GM19463 (cell line): Measurements from ENCODE around the gene ERICH4.
A peak's percentile ranks its signal among the peaks of the same experiment; 100 is the strongest.
"Not testable (repeated sequence)": the region's sequence is repeated elsewhere in the genome, so short reads cannot be mapped to it uniquely, and the experiment has no call there.

Source experiments
- ATAC-seq: cut with Tn5 transposase; IDR thresholded peaks from one replicate; pipeline ENCODE4 v1.9.1; 2021; ENCODE audit warnings: mild to moderate bottlenecking, moderate library complexity; ENCODE audit not compliant: unreplicated experiment

Gene ERICH4

DNA sequence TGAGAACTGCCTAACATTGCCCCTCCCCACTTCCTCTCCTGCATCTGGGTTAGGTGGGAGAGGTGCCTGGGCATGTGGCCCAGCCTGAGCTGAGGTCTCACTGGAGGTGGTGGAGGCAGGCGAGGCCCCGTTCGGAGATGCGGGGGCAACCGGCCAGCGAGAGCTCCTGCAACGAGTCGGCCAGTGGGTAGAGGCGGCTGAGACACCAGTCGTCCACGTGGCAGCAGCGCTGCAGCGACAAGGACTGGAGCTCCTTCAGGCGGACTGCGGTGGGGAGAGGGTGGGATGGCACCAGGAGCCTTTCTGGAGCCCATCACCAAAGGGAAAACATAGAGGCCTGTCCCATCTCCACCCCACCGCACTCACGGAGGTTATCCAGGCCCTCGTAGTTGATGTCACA is 9.8 kb upstream of the ERICH4 start:
- no peak for ATAC-seq

DNA sequence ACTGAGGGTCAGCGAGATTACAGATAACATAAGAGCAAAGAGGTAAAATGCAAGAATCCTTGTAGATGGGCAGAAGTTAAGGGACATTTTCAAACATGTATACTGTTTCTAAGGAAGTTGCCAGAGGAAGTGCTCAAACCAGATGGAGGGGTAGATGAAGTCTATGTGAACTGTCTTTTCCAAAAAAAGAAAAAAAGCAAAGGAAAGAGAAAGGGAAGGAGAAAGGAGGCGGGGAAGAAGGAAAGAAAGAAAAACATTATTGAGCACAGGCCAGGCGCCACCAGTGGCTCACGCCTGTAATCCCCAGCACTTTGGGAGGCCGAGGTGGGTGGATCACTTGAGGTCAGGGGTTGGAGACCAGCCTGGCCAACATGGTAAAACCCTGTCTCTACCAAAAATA is 8.5 kb upstream of the ERICH4 start:
- no peak for ATAC-seq

GRCh38 chr19:41435376-41435775 is 7.6 kb upstream of the ERICH4 start:
- ATAC-seq = not testable (repeated sequence)

GRCh38 chr19:41435936-41436673 is 6.9 kb upstream of the ERICH4 start:
- no peak for ATAC-seq

- ATAC-seq = no peak
Measured at GRCh38 chr19:41436674-41436951, 6.3 kb upstream of the ERICH4 start.

GRCh38 chr19:41437944-41438574 is 4.9 kb upstream of the ERICH4 start:
- ATAC-seq = no peak

DNA sequence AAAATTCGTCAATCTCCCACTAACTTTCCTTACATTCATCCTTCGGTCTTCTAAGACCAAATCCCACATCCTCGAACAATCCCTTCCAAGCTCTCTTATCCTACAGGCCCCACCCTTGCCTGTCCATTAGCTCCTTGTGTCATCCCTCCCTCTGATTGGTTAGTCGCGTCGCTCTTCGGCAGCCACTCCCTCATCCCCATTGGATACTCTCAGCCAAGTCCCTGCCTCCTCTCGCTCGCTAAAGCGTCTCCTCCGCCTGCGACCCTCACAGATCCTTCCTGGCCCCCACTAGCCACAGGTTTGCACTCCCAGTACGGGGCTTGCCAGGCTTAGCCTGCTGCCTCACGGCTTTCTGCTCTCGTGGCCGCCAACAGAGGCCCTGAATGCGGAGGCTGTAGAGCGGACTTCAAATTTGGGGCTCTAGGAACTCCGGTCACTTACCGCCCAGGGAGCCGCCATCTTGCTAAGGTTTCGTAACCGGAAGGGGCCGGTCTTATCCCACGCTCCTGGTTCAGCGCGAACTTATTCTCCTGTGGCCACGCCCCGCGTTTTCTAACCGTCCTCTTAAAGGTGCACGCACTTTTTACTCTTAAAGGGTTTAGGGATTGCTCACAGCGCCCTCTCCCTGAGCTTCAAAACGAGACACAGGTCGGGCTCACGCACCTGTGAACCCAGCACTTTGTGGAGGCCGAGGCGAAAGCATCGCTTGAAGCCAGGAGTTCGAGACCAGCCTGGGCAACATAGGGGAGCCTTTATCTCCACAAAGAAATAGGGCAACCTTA is 3.3 kb upstream of the ERICH4 start, which contains the start of gene DMAC2:
Gene DMAC2, minus strand, starts transcription at position 472 of the 782 bp plus-strand sequence. Its CDS starts 13 bp downstream, at position 459.
- ATAC-seq = peak; percentile 90

DNA sequence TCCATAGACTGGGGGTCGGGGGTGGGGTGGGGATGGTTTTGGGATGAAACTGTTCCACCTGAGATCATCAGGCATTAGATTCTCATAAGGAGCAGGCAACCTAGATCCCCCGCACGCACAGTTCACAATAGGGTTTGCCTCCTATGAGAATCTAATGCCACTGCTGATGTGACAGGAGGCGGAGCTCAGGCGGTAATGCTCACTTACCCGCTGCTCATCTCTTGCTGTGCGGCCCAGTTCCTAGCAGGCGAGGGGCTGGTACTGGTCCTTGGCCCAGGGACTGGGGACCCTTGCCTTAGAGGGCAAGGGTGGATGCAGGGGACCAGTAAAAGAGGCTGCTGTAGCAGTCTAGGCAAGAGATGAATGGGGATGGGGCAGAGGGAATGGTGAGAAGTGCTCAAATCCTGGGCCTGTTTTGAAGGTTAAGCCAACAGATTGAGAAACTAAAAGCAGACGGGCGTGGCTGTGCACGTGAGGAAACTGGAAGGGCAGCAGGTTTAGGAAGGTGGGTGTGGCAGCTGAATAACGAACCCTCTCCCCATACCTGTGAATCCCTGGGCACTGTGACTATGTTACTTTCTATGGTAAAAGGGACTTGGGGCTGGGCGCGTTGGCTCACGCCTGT is 1.5 kb upstream of the ERICH4 start:
- no peak for ATAC-seq

DNA sequence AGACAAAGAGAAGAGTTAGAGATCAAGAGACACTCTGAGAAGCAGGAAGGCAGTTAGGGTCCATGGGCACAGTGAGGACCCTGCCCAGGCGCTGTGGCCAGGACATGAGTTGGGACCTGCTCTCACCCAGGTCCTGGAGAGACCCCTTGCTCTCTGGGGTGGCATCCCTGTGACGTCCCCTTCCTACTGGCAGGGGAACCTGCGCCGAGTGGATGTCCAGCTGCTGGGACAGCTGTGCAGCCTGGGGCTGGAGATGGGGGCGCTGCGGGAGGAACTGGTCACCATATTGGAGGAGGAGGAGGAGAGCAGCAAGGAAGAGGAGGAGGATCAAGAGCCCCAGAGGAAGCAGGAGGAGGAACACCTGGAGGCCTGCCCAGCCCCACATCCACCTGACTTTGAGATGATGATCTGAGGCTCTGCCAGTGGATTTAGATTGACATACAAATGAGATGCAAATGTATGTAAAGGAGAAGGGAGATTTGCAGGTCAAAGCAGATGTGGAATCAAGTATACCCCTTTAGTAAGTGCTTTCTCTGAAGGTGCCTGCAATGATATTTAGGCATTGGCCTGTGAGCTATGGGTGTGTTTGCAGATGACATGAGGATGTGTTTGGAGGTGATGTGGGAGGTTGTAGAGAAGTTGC is 978 bp downstream of the ERICH4 start:
- no peak for ATAC-seq

DNA sequence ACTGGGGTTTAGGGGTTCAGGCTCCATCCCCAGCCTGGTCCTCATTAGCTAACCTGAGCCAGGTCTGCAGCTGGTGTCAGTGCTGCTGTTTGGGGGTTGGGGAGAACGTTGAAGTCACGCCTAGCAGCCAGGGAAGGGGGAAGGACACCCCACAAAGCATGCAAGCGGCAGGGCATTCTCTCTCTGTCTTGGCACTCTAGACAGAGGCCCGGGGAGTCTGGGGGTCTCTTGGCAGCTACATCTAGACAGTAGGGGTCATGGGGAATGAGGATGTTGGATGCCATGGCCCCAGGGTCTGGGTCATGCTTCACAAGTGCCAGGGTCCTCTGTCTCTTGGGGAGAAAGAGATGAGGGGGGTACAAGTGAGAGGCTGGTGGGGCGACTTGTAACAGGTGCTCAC is 2.6 kb downstream of the ERICH4 start:
- ATAC-seq = no peak

- ATAC-seq = no peak
Measured at GRCh38 chr19:41447732-41448332, 4.9 kb downstream of the ERICH4 start.

DNA sequence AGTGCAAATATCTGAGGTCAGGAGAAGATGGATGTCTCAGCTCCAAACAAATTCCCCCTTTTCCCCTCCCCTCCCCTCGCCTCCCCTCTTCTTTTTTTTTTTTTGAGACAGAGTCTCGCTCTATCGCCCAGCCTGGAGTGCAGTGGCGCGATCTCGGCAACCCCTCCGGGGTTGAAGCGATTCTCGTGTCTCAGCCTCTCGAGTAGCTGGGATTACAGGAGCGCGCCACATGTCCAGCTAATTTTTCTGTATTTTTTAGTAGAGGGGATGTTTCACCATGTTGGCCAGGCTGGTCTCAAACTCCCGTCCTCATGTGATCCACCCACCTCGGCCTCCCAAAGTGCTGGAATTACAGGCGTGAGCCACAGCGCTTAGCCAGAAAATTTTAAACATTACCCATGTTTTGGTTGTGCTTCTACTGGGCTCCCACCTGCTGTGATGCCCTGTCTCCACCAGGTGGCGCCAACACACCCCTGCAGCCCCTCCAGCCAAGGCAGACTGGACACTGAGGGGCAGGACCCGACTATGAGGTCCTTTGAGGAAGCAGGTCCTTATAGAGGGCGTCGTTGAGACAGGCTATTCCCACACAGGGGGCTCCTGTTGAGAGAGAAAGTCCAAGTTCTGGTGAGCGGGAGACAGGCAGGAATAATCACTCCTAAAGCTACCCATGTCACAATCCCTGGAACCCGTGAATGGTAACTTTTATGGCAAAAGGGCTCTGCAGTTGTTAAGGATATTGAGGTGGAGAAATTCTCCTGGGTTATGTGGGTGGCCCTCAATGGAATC is 6.3 kb downstream of the ERICH4 start:
- ATAC-seq = peak; percentile 62

DNA sequence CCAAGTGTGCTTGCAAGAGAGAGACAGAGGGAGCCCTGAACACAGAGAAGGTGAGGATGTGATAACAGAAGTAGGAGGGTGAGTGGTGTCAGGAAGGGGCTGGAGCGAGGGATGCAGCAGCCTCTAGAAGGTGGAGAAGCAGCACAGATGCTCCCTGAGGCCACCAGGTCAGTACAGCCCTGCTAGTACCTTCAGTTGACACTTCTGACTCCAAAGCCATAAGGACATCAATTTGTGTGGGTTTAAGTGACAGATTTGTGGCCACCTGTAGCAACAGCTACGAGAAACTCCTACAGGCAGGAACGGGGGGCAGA is 6.9 kb downstream of the ERICH4 start:
- no peak for ATAC-seq

DNA sequence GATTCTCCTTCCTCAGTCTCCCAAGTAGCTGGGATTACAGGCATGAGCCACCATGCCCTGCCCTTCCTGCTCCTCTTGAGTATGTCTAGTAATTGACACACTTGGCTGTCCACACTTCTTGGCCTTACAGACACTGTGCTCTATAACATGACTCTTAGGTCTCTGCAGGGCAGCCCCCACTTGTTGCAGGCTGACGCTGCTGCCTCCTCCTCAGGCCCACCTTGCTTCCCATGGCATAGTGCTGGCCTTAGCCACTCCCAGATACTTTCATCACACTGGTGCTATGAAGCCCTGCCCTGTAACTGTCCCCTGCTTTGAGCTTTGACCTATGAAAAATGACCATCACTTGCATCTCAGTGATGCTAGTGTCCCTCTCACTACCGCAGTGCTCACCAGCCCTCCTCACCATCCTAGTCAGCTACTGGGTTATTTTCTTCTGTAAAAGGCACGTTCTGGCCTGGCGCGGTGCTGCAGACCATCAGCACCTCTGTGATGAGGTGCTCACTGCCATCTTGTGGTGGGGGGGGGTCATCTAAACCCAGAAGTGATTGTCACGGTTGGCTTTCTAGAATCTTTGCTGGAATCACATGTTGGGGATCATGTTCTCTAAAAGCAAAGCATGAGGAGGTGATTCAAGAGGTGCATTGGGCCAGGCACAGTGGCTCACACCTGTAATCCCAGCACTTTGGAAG is 9.8 kb downstream of the ERICH4 start:
- ATAC-seq = no peak

- ATAC-seq = no peak
Measured at GRCh38 chr19:41455936-41456335, 13.0 kb downstream of the ERICH4 start.

- ATAC-seq = no peak
Measured at GRCh38 chr19:41456342-41456918, 13.5 kb downstream of the ERICH4 start.

DNA sequence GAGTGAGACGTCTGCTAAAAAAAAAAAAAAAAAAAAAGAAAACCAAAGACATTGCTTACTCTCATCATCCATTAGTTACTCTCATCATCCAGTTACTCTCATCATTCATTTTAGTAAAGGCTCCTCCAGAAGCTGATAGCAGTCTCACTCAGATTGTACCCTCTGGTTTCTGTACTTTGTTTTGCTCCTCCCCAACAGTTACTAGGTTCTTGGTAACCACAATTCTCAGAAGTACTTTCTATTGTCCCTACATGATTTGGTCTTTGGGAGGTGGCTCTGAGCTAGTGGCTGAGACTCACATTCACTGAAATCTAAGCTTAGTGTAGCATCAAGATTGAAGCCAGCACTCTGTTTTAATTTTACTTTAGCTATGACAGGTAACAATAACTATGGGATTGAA is 14.3 kb downstream of the ERICH4 start:
- peak; percentile 65 for ATAC-seq

- no peak for ATAC-seq
Measured at GRCh38 chr19:41462497-41462896, 19.5 kb downstream of the ERICH4 start.
